Measurements from ENCODE around the gene SBNO2. TPM values are rescaled to one million over a fixed set of nuclear protein-coding genes. Genes with fewer than 3 reads are reported as not detected.

The SBNO2 gene
- total RNA-seq, 1 donor from 2014 or later: 14.7 TPM

GRCh38 chr19:1172353-1173158 lies 1.5 kb downstream of the SBNO2 start:
- intact Hi-C loops (cut with DNase I): loop anchor here (5.0 kb wide), 1 partner anchor 40 kb away; no protein-coding TSS in a partner anchor
- ATAC-seq (peak; percentile 51), DNase-seq (ENCODE audit: missing footprints) (peak; percentile 78)

DNA sequence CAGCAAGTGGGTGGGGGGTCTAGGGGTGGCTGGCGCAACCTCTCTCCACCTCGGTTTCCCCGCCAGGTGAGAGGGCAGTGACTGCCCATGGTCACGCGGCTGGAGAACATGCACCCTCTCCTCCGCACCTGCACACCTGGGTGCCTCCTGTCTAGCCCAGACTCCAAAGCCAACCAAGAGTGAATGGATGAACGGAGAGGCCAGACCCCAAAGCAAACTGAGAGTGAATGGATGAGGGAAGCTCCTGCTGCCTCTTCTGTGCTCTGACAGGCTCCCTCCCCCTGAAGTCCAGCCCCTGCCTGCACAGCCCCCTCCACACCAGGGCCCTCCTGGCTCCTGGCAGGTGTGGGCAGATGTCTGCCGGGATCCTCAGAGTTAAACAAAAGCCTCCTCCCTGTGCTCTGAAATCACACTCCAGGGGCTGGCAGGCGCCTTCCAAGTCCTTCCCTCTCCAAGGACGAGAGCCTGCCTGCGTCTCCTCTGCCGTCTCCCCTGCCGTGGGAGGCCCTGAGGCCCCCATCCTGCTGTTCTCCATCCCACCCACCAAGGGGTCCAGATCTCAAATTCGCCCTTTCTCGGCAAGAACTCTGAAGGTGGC lies 2.2 kb downstream of the SBNO2 start:
- ATAC-seq (no peak), DNase-seq (ENCODE audit: missing footprints) (peak; percentile 67)
- intact Hi-C loops (cut with DNase I): loop anchor here (5.0 kb wide), 1 partner anchor 40 kb away; no protein-coding TSS in a partner anchor

- peak; percentile 41 for DNase-seq (ENCODE audit: missing footprints)
- intact Hi-C loops (cut with DNase I): loop anchor here (5.0 kb wide), 1 partner anchor 39 kb away; no protein-coding TSS in a partner anchor
- no peak for ATAC-seq
Observed at GRCh38 chr19:1170938-1171754, 2.9 kb downstream of the SBNO2 start.

DNA sequence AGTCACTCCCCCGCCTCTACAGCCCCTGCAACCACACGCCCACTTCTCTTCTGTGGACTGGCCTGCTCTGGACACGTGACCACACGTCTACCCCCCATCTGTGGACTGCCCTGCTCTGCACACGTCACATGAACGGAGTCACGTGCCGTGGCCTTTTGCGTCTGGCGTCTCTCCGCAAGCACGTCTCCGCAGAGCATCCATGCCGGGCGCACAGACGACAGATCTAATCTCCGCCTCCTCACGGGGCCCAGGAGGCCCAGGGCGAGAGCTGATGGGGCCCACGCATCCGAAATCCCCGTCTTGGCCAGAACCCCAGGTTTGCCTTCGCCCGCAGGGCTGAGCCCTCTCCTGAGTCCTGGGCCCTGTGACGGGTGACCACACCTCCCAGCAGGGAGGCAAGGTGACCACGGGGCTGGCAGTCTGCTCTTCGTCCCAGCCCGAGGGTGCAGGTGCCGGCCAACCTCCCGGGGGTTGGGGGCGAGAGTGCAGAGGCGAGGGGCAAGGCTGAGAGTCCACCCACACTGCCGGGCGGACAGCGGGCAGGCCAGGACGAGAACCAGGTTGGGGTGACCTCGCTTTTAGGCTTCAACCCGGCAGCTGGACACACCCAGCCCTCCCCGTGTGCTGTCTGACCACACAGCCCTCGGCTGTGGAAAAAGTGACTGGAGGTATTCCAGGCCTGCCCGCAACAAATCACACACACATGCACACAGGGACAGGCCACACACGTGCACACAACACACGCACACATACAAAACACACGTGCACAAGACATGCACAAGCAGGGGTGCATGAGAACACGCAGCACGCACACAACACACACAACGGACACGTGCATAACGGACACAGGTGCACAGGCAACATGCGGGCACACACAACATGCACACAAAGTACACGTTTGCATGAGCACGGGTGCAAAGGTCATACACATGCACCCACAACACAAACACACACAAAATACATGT lies 3.9 kb downstream of the SBNO2 start:
- intact Hi-C loops (cut with DNase I): loop anchor here (5.0 kb wide), 1 partner anchor 38 kb away; no protein-coding TSS in a partner anchor
- peak; percentile 65 for DNase-seq (ENCODE audit: missing footprints)
- no peak for ATAC-seq

DNA sequence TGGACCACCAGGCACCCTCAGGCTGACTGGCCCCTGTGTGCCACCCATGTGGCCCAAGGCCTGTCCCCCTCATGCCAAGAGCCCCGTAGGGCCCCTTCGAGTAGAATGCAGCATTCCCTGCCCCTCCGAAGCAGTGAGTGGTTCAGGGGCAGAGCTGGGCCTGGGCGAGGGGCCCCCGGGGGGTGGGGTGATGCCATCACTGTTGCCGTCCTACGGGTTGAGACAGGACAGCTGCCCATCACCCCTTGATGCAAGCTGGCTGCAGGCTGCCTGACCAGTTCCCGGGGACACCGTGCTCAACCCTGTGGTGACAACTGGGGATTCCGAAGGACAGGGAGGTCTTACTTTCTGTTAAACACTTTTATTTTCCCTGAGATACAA lies 4.7 kb downstream of the SBNO2 start:
- peak; percentile 13 for DNase-seq (ENCODE audit: missing footprints)
- no peak for ATAC-seq
- intact Hi-C loops (cut with DNase I): no loop called here

- intact Hi-C loops (cut with DNase I): no loop called here
- ATAC-seq: no peak
- peak; percentile 68 for DNase-seq (ENCODE audit: missing footprints)
Observed at GRCh38 chr19:1168572-1169410, 5.3 kb downstream of the SBNO2 start.

GRCh38 chr19:1167687-1168571 lies 6.1 kb downstream of the SBNO2 start:
- intact Hi-C loops (cut with DNase I): no loop called here
- peak; percentile 50 for DNase-seq (ENCODE audit: missing footprints)
- ATAC-seq: no peak

GRCh38 chr19:1166872-1167573 lies 7.0 kb downstream of the SBNO2 start:
- DNase-seq (ENCODE audit: missing footprints) (peak; percentile 50), ATAC-seq (no peak)
- intact Hi-C loops (cut with DNase I): no loop called here

DNA sequence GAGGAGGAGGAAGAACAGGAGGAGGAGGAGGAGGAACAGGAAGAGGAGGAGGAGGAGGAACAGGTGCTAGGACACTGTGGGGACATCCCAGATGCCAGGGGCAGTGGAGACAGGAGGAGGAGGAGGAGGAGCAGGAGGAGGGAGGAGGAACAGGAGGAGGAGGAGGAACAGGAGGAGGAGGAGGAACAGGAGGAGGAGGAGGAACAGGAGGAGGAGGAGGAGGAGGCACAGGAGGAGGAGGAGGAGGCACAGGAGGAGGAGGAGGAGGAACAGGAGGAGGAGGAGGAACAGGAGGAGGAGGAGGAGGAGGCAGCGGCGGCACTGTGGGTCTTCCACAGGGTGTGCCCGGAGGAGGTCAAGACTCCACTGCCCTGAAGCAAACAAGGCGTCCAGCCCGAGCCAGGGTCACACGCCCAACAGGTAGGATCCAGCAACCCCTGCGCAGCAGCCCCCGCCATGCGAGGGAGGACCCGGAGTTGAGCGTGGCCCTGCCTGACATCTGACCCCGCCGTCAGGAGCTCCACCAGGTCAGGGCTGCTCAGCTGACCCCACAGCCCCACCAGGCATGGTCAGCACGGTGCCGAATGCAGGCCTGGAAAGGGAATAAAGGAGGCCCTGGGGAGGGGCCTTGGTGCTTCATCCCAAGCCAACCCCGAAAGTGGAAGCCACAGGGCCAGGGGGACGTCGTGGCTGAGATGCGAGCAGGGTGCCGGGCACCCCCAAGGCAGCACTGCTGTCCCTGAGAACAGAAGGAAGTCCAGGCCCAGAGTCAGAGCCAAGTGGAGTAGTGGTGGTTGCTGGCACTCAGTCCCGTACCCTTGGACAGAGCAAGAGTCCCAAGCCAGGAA lies 9.2 kb downstream of the SBNO2 start:
- intact Hi-C loops (cut with DNase I): no loop called here
- DNase-seq (ENCODE audit: missing footprints) (peak; percentile 78), ATAC-seq (no peak)

GRCh38 chr19:1163934-1164683 lies 10.0 kb downstream of the SBNO2 start:
- DNase-seq (ENCODE audit: missing footprints) (peak; percentile 65), ATAC-seq (no peak)
- intact Hi-C loops (cut with DNase I): no loop called here

DNA sequence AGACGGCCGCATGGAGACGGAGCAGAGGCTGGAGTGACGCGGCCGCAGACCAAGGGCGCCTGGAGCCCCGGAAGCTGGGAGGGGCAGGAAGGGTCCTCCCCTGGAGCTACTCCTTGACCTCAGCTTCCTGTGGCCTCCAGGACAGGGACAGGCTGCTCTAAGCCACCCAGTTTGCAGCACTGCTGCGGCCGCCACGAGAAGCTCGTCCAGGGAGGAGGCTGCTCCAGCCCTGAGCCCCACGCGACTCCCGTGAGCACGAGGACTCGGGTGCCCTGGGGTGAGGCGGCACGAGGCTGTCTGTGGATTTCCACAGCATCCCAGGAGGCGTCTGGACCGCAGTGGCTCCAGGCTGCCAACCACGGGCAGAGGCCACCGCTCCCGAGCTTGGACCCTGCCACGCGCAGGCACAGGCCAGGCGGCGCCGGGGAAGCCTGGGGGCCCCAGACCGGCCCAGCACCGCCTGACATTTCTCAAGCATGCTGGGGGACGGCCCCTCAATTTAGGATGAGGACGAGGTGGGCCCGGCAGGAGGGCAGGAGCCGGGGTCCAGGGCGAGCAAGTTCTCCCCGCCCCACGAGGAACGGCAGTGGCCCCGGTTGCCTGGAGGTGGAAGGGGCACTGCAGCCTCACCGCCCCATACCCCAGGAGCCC lies 10.7 kb downstream of the SBNO2 start:
- intact Hi-C loops (cut with DNase I): no loop called here
- DNase-seq (ENCODE audit: missing footprints) (peak; percentile 83), ATAC-seq (peak; percentile 43)

- ATAC-seq: no peak
- peak; percentile 54 for DNase-seq (ENCODE audit: missing footprints)
- intact Hi-C loops (cut with DNase I): no loop called here
Observed at GRCh38 chr19:1162404-1163282, 11.4 kb downstream of the SBNO2 start.

DNA sequence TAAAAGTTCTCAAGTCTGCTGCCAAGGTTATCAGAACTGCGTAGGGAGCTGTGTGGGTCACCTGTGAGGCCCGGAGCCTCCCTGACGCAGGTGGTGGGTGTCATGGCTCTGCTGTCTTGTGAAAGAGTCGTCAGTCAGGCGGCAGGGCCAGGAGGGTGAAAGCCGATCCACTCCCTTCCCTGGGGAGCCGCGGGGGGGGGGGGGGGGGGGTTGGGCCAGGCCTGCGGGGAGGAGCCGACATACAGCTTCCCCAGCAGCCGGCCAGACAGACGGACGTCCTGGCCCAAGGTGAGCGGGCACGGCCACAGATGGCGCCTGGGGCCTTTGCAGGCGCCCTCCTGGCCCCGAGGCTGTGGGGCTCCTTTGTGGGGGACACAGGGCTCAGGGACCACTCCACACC lies 12.4 kb downstream of the SBNO2 start:
- ATAC-seq (no peak), DNase-seq (ENCODE audit: missing footprints) (peak; percentile 44)
- intact Hi-C loops (cut with DNase I): no loop called here

Measured in Right ventricle myocardium inferior (tissue), 1 donor.